ENCODE data around the gene NLK. TPM values are rescaled to one million over a fixed set of nuclear protein-coding genes. Genes with fewer than 3 reads are reported as not detected.

NLK gene
- total RNA-seq, 1 experiment from 2014 or later: 40.3 TPM

GRCh38 chr17:28008513-28008912 is 34.0 kb upstream of the NLK start (continued):
- TF ChIP-seq, protein P1, sequence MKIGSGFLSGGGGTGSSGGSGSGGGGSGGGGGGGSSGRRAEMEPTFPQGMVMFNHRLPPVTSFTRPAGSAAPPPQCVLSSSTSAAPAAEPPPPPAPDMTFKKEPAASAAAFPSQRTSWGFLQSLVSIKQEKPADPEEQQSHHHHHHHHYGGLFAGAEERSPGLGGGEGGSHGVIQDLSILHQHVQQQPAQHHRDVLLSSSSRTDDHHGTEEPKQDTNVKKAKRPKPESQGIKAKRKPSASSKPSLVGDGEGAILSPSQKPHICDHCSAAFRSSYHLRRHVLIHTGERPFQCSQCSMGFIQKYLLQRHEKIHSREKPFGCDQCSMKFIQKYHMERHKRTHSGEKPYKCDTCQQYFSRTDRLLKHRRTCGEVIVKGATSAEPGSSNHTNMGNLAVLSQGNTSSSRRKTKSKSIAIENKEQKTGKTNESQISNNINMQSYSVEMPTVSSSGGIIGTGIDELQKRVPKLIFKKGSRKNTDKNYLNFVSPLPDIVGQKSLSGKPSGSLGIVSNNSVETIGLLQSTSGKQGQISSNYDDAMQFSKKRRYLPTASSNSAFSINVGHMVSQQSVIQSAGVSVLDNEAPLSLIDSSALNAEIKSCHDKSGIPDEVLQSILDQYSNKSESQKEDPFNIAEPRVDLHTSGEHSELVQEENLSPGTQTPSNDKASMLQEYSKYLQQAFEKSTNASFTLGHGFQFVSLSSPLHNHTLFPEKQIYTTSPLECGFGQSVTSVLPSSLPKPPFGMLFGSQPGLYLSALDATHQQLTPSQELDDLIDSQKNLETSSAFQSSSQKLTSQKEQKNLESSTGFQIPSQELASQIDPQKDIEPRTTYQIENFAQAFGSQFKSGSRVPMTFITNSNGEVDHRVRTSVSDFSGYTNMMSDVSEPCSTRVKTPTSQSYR (CRISPR knock-in tag; IDR thresholded peaks at IDR 0.05): peak; percentile 93
- TF ChIP-seq, protein P2, sequence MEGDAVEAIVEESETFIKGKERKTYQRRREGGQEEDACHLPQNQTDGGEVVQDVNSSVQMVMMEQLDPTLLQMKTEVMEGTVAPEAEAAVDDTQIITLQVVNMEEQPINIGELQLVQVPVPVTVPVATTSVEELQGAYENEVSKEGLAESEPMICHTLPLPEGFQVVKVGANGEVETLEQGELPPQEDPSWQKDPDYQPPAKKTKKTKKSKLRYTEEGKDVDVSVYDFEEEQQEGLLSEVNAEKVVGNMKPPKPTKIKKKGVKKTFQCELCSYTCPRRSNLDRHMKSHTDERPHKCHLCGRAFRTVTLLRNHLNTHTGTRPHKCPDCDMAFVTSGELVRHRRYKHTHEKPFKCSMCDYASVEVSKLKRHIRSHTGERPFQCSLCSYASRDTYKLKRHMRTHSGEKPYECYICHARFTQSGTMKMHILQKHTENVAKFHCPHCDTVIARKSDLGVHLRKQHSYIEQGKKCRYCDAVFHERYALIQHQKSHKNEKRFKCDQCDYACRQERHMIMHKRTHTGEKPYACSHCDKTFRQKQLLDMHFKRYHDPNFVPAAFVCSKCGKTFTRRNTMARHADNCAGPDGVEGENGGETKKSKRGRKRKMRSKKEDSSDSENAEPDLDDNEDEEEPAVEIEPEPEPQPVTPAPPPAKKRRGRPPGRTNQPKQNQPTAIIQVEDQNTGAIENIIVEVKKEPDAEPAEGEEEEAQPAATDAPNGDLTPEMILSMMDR (IDR thresholded peaks at IDR 0.05): no peak
- TF ChIP-seq, protein P3, sequence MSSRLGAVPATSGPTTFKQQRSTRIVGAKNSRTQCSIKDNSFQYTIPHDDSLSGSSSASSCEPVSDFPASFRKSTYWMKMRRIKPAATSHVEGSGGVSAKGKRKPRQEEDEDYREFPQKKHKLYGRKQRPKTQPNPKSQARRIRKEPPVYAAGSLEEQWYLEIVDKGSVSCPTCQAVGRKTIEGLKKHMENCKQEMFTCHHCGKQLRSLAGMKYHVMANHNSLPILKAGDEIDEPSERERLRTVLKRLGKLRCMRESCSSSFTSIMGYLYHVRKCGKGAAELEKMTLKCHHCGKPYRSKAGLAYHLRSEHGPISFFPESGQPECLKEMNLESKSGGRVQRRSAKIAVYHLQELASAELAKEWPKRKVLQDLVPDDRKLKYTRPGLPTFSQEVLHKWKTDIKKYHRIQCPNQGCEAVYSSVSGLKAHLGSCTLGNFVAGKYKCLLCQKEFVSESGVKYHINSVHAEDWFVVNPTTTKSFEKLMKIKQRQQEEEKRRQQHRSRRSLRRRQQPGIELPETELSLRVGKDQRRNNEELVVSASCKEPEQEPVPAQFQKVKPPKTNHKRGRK (CRISPR knock-in tag; IDR thresholded peaks at IDR 0.05; ENCODE audit: borderline replicate concordance): peak; percentile 79; the same call in 1 of the 2 replicates
- TF ChIP-seq ZBTB21 (CRISPR knock-in tag; IDR thresholded peaks at IDR 0.05; ENCODE audit: borderline replicate concordance) (peak; percentile 40; the same call in 1 of the 2 replicates), SP1 (CRISPR knock-in tag; conservative IDR thresholded peaks at IDR 0.05) (0 out of 2 replicates have a peak, but pooled peaks have one; percentile 33), TEAD1 (CRISPR knock-in tag; IDR thresholded peaks at IDR 0.05) (peak; percentile 96), ZBTB43 (CRISPR knock-in tag; IDR thresholded peaks at IDR 0.05) (peak; percentile 91; the same call in 1 of the 2 replicates), ETV6 (CRISPR knock-in tag; IDR thresholded peaks at IDR 0.05) (peak; percentile 85; the same call in 1 of the 2 replicates), CREB1 (CRISPR knock-in tag; IDR thresholded peaks at IDR 0.05) (peak; percentile 90), ELF4 (CRISPR knock-in tag; IDR thresholded peaks at IDR 0.05; ENCODE audit: low read depth) (no peak), ZNF317 (CRISPR knock-in tag; IDR thresholded peaks at IDR 0.05; ENCODE audit: borderline replicate concordance, low read depth) (no peak), ZNF263 (CRISPR knock-in tag; IDR thresholded peaks at IDR 0.05; ENCODE audit: low read depth) (peak; percentile 42; the same call in 1 of the 2 replicates), JAZF1 (CRISPR knock-in tag; IDR thresholded peaks at IDR 0.05) (no peak), ESRRA (CRISPR knock-in tag; IDR thresholded peaks at IDR 0.05; ENCODE audit: borderline replicate concordance) (peak; percentile 86; the same call in 1 of the 2 replicates), NFYB (CRISPR knock-in tag; conservative IDR thresholded peaks at IDR 0.05; ENCODE audit: low read depth) (peak; percentile 31; the same call in 1 of the 2 replicates), FOXK1 (CRISPR knock-in tag; IDR thresholded peaks at IDR 0.05) (peak; percentile 90; the same call in 1 of the 2 replicates), ATF3 (CRISPR knock-in tag; conservative IDR thresholded peaks at IDR 0.05) (no peak; the same call in 1 of the 2 replicates), ZNF219 (CRISPR knock-in tag; IDR thresholded peaks at IDR 0.05; ENCODE audit: borderline replicate concordance) (peak; percentile 98)
- TF ChIP-seq, protein P4, sequence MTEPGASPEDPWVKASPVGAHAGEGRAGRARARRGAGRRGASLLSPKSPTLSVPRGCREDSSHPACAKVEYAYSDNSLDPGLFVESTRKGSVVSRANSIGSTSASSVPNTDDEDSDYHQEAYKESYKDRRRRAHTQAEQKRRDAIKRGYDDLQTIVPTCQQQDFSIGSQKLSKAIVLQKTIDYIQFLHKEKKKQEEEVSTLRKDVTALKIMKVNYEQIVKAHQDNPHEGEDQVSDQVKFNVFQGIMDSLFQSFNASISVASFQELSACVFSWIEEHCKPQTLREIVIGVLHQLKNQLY (CRISPR knock-in tag; IDR thresholded peaks at IDR 0.05): no peak
- TF ChIP-seq, protein P5, sequence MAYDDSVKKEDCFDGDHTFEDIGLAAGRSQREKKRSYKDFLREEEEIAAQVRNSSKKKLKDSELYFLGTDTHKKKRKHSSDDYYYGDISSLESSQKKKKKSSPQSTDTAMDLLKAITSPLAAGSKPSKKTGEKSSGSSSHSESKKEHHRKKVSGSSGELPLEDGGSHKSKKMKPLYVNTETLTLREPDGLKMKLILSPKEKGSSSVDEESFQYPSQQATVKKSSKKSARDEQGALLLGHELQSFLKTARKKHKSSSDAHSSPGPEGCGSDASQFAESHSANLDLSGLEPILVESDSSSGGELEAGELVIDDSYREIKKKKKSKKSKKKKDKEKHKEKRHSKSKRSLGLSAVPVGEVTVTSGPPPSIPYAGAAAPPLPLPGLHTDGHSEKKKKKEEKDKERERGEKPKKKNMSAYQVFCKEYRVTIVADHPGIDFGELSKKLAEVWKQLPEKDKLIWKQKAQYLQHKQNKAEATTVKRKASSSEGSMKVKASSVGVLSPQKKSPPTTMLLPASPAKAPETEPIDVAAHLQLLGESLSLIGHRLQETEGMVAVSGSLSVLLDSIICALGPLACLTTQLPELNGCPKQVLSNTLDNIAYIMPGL (CRISPR knock-in tag; IDR thresholded peaks at IDR 0.05): no peak
- TF ChIP-seq, protein P6, sequence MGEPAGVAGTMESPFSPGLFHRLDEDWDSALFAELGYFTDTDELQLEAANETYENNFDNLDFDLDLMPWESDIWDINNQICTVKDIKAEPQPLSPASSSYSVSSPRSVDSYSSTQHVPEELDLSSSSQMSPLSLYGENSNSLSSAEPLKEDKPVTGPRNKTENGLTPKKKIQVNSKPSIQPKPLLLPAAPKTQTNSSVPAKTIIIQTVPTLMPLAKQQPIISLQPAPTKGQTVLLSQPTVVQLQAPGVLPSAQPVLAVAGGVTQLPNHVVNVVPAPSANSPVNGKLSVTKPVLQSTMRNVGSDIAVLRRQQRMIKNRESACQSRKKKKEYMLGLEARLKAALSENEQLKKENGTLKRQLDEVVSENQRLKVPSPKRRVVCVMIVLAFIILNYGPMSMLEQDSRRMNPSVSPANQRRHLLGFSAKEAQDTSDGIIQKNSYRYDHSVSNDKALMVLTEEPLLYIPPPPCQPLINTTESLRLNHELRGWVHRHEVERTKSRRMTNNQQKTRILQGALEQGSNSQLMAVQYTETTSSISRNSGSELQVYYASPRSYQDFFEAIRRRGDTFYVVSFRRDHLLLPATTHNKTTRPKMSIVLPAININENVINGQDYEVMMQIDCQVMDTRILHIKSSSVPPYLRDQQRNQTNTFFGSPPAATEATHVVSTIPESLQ (CRISPR knock-in tag; IDR thresholded peaks at IDR 0.05): 0 out of 2 replicates have a peak, but pooled peaks have one; percentile 68
- TF ChIP-seq, protein P7, sequence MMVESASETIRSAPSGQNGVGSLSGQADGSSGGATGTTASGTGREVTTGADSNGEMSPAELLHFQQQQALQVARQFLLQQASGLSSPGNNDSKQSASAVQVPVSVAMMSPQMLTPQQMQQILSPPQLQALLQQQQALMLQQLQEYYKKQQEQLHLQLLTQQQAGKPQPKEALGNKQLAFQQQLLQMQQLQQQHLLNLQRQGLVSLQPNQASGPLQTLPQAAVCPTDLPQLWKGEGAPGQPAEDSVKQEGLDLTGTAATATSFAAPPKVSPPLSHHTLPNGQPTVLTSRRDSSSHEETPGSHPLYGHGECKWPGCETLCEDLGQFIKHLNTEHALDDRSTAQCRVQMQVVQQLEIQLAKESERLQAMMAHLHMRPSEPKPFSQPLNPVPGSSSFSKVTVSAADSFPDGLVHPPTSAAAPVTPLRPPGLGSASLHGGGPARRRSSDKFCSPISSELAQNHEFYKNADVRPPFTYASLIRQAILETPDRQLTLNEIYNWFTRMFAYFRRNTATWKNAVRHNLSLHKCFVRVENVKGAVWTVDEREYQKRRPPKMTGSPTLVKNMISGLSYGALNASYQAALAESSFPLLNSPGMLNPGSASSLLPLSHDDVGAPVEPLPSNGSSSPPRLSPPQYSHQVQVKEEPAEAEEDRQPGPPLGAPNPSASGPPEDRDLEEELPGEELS (CRISPR knock-in tag; IDR thresholded peaks at IDR 0.05): peak; percentile 96
